Mammary epithelial cell (primary cell): ENCODE data around the gene LOX.

Source experiments
- EZH2 ChIP-seq: IDR thresholded peaks from 2 replicates; pipeline ENCODE4 v1.6.1; 2012; ENCODE audit warnings: low read length, inconsistent platforms, borderline replicate concordance
- TF ChIP-seq, protein P1 (sequence below), 2 donors: IDR thresholded peaks in 1 of 2; conservative IDR thresholded peaks in 1 of 2; 2 replicates each; pipeline ENCODE4 v1.5.1; 2011 to 2012; ENCODE audit warnings: inconsistent platforms in 2 of 2, low read length in 2 of 2, mild to moderate bottlenecking in 2 of 2, control low read depth in 1 of 2, low read depth in 1 of 2; ENCODE audit not compliant: insufficient read depth in 1 of 2; ENCODE audit errors: extremely low read depth in 1 of 2

GRCh38 chr5:122121479-122122465, 43.7 kb upstream of the LOX start:
- TF ChIP-seq, protein P1, sequence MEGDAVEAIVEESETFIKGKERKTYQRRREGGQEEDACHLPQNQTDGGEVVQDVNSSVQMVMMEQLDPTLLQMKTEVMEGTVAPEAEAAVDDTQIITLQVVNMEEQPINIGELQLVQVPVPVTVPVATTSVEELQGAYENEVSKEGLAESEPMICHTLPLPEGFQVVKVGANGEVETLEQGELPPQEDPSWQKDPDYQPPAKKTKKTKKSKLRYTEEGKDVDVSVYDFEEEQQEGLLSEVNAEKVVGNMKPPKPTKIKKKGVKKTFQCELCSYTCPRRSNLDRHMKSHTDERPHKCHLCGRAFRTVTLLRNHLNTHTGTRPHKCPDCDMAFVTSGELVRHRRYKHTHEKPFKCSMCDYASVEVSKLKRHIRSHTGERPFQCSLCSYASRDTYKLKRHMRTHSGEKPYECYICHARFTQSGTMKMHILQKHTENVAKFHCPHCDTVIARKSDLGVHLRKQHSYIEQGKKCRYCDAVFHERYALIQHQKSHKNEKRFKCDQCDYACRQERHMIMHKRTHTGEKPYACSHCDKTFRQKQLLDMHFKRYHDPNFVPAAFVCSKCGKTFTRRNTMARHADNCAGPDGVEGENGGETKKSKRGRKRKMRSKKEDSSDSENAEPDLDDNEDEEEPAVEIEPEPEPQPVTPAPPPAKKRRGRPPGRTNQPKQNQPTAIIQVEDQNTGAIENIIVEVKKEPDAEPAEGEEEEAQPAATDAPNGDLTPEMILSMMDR (conservative IDR thresholded peaks at IDR 0.05 in 1 of 2, IDR thresholded peaks at IDR 0.05 in 1 of 2; ENCODE audit: extremely low read depth in 1 of 2, insufficient read depth in 1 of 2, low read depth in 1 of 2, low read length in 2 of 2) = no peak
- TF ChIP-seq EZH2 = no peak
